8988T (cell line): ENCODE data around the gene OS9.

Experiments
- DNase-seq: peaks from one replicate; pipeline ENCODE4 v3.0.0; 2011

Gene OS9

DNA sequence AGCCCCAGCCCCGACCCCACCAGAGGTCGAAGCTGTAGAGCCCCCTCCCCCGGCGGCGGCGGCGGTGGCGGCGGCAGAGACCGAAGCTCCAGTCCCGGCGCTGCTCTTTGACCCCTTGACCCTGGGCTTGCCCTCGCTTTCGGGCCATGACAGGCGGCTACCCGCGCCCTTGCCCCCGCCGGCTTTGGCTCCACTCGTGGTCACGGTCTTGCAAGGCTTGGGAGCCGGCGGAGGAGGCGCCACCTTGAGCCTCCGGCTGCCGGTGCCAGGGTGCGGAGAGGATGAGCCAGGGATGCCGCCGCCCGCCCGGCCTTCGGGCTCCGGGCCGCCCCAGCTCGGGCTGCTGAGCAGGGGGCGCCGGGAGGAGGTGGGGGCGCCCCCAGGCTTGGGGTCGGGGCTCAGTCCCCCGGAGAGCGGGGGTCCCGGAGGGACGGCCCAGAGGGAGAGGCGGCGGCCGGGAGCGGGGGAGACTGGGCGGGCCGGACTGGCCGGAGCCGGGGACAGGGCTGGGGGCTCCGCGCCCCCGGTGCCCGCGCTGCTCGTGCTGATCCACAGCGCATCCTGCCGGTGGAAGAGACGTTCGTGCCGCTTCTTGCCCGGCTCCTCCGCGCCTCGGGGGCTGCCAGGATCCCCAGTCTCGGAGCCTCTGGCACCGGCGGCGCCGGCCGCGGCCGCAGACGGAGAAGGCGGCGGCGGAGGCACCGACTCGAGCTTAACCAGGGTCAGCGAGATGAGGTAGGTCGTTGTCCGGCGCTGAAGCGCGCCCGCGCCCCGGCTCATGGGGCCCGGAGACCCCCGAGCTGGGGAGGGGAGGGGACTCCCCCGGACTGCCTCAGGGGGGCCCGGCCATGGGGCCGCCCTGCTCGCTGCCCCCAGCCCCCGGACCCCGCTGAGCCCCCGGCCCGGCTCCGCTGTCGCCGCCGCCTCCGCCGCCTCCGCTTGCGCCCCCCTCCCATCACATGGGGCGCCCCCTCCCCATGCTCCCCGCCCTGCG is 43.8 kb downstream of the OS9 start:
- DNase-seq: no peak

DNA sequence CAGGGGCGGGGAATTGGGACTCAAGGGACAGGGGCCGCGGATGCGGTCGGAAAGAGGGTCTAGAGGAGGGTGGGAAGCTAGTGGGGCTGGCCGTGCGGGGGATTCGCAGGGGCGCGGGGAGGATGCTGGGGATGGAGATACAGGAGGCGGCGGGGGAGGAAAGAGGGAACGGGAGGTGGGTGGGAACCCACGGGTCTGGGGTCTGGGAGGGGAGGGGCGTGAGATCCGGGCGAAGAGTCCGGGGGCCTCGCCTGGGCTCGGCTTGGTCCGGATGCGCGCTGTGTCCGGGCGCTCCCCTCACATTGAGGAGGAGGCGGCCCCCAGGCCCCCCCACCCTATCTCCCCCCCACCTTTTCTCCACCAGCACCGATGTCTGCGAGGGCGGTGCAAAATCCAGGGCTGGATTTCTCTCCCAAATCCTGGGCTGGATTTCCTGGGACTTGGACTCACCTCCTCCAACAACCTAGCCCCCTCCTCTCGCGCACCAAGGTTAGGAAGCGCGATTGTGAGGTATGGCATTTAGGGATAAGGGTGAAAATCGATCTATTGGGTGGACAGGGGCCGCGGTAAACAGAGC is 44.8 kb downstream of the OS9 start, which contains the start of gene AGAP2:
TSS of gene AGAP2 (minus strand) at position 82 of the 577 bp plus-strand sequence. CDS start 496 bp downstream, outside the sequence.
- DNase-seq: no peak

DNA sequence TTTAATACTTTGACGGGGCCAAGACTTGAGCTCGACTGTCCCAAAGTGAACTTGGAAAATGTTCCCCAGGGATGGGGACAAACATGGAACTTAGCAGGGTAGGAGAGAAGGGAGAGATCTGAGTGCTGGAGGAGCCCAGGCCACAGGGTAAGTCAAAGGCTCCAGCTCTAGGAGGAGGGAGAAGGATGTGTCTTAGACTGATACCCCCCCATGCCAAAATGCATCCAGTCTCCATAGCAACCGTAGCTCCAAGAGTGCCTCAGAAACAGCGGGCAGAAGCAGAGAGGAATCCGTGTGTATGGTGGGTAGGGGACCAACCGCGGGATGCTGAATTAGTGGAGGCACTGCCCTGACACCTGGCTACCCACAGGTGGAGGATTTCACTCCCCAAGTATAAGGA is 45.5 kb downstream of the OS9 start:
- DNase-seq: no peak

GRCh38 chr12:57739914-57740538 is 46.1 kb downstream of the OS9 start:
- DNase-seq: no peak

DNA sequence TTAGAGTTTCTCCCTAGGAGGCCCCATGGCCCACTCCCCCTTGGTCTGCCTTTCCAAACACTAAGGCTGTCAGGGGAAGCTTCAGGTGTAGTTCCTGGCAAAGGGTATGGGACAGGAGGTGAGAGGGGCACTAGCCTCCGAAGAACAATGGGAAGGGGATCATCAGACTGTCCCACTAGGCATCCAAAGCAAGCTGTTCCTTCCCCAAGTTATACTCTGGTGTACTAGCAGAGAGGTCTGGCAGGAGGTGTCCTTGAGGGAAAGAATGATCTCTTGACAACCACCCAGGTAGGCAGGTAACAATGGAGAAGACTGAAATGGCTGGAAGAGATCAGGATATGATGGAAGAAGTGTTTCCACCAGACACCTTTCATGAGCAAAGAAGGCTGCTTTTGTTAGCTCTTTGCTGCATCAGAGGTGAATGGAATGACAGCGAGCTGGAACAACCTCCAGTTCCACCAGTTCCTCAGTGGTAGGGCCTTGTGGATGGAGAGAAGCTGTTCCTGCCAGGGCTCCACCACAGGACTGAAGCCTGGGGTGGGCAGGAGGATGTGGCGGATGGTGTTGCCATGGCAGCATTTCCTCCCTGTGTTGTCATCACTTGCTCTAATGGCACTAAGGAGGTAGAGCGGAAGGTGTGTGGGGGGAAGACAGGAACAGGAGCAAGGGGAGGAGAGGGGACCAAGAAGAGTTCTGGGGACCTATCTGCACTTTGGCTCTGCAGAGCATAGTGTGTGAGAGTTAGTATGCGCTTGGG is 46.9 kb downstream of the OS9 start:
- no peak for DNase-seq

GRCh38 chr12:57741413-57741789 is 47.5 kb downstream of the OS9 start:
- no peak for DNase-seq

GRCh38 chr12:57741844-57742738 is 48.2 kb downstream of the OS9 start:
- peak; percentile 79 for DNase-seq

DNA sequence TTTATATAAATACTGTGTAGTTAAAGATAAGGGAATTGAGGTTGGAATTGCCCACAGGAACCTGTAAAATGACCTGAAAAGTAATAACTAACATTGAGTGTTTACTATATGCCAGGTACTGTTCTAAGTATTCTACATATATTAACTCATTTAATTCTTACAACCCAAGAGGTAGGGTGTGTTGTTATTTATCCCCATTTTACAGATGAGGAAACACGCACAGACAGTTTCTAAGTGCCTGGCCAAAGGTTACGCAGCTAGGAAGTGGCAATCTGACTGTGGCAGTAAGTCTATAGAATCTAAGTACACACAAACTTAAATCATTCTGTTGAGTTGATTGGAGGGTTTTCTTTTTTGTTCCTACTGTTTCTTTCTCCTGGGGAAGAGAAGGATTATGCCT is 49.8 kb downstream of the OS9 start:
- DNase-seq: no peak

DNA sequence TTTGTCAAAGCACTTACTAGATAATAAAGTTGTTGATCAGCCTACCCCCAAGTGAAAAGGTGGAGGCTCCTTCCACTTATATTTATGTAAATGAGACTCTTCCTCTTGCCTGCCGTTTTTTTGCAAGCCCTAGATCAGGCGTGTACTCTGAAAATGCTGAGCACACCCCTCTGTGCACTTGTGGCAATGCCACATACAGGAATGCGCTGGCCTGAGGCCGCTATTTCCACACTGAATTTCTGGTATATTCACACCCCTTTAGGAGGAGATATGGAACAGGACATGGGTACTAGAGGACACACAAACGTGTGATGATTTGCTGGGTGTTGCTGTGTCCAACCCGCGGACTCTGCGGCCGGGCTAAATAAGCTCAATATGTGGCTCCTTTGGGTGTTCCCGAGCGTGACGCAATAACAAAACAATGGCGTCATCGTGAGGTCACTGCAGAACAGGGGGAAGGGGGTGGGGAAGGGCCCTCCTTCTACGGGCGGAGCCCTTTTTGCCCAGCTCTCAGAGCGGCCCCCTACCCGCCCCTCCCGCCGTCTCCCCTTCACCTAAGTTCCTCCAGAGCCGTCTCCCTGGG is 50.4 kb downstream of the OS9 start:
- DNase-seq: no peak

DNA sequence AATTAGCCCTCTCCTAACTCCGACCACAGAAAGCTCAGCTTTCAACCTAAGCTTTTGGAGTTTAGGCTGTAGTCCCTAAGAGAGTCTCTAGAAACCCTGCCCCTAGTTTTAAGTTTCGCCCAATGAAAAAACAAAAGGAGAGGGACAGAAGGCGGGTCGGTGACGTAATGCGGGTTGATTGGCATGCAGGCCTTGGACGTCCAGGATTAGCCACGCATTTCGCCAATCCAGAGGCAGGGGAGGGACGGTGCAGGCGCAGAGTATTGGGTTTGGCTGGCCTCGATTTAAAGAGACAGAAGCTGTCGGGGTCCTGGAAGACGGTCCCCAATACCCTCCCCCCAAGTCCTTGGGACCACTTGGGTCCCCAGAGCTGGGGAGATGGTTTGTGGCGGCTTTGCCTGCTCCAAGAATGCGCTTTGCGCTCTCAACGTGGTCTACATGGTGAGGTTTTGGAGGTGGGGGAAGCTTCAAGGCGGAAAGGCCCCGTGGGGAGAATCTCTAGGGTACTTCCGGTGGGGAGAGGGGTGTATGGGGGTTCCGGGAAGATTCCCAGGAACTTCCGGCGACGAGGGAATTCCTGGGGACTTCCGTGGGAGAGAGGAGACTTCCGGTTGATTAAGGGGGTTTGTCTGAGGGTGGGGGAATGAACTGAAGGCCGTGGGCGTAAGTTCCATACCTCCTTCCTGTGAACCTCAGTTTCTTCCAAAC is 51.0 kb downstream of the OS9 start, which contains the start of gene TSPAN31:
TSS of gene TSPAN31 (plus strand) at position 263 of the 708 bp plus-strand sequence. CDS start at position 379, 116 bp downstream.
- peak; percentile 81 for DNase-seq

GRCh38 chr12:57745485-57745881 is 51.6 kb downstream of the OS9 start:
- DNase-seq: no peak

GRCh38 chr12:57746025-57746424 is 52.1 kb downstream of the OS9 start:
- DNase-seq: no peak

- DNase-seq: no peak
These were observed 55.1 kb downstream of the OS9 start for GRCh38 chr12:57749061-57749460.

GRCh38 chr12:57750561-57751431 is 56.9 kb downstream of the OS9 start:
- no peak for DNase-seq

- DNase-seq: no peak
These were observed 57.5 kb downstream of the OS9 start for GRCh38 chr12:57751432-57751787.

DNA sequence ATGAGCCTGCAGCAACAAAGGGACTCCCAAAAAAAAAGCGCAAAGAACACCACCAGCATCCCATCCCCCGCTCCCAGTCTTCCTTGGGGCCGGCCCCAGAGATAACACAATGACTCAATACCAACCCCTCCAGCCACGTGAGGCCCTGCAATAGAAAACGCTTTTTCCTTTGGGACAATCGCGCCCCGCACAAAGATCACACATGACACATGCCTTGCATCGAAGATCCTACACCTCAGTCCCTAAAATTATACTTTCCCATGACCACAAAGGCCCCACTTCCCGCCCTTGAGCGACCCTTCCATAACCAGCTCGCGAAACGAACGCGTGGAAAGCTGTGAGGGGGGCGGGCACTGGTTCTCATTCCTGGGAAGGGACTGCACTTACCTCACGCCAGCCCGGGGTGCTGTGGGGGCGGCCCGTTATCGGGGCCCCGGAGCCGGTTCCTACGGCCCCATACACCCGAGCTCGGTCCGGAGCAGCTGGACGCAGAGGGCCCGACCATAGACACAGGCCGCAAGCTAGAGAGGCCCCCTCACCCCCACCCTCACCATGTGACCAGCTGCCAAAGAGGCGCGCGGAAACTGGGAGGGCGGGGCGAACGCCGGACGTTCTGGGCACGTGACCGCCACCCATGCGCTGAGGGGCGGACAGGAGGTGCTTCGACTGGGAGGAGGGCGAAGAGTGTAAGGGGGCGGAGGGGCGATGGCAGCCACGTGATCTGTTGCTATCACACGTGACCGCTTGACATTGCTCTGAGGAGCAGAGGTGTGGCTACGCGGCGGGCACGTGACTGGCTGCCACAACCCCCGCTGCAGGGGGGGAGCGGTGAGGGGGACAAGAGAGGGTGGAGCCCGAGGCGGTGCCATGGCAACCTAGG is 58.1 kb downstream of the OS9 start, which contains the start of gene CDK4:
TSS of gene CDK4 (minus strand) at position 523 of the 880 bp plus-strand sequence. CDS start 593 bp downstream, outside the sequence.
- DNase-seq: peak; percentile 98

DNA sequence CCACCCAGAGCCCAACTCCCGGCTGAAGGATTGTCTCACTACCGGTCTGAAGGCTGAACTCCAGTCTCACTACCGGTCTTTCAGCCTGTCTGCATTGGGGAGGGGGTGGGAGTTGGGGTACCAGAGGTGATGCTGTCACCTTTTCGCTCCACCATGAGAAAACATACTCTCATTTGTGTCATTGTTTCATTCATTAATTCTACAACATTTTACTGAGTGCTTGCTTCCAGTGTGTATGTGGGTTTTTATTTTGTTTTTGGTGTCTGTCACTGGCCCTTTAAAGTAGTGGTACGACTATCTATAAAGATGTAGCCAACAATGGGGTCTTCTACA is 58.7 kb downstream of the OS9 start:
- no peak for DNase-seq

DNA sequence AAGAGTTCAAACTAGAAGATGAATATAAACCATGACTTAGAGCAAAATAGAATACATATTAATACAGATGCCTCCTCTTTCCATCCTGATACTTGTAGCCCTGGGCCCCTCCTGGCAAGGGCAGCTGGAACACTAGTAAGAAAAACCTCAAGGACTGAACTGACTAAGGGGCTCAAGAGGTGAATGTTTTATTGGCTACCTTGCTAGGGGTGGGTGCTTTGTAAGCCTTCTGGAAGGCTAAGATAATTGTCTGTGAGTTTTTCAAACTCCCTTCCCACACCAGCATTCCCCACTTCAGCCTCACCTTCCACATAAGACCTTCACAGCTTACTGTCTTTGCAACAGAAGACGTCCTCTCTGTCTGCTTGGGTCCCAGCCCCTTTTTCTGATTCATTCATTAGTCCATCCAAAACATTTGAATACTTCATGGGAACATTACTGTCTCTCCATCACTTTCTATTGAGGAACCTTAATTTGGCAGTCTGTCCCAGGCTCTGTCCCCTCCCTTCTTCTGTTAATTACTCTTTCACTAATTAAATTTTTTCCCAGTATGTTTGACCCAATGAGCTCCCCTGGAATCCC is 59.9 kb downstream of the OS9 start:
- DNase-seq: no peak
